Measurements from ENCODE around the gene C19orf73.

C19orf73 gene

DNA sequence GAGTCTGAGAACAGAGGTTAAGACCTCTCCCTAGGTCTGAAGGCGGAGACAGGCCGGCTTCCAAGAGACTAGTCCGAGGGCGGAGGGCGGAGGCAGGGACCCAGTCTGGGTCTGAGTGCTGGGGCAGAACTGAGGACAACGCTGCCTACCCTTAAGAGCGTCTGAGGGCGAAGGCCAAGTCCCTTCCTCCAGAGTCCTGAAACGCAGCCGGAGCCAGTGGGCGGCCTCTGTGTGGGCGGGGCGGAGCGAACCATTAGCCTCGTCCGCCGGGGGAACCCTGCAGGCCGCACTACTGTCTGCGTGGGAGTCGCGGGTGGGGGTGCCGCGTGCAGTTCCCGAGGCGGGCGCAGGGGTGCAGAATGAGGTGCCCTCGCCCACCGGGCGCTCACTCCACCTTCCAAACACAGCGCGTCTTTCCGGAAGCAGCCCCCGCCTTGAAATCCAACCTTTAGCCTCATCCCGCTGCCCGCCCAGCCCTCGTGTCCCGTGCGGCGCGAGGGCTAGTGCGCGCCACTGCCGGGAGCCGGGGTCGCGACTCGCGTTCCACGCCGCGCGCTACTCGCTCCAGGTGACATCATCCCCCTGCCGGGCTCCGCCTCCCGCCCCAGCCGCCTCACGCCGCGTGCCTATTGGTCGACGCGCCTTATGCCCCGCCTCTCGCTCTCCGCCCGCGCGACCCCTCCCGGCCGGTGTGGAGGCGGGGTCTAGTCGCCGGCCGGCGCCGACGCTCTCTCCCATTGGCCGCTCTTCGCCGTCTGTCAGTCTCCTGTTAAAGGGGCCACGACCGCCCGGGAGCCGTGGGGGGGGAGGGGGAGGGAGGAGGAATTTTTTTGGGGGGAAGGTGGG lies at the start of gene C19orf73:
Gene C19orf73 (minus strand): TSS at position 579 of the 846 bp plus-strand sequence. CDS start 121 bp downstream, at position 458.
- DNase-seq, result peak; percentile 96

- no peak for DNase-seq
Measured at GRCh38 chr19:49168421-49168820, 49.5 kb upstream of the C19orf73 start.

- no peak for DNase-seq
Measured at GRCh38 chr19:49167857-49168409, 49.0 kb upstream of the C19orf73 start.

GRCh38 chr19:49165865-49166301 lies 46.9 kb upstream of the C19orf73 start:
- DNase-seq, result no peak

GRCh38 chr19:49165111-49165750 lies 46.3 kb upstream of the C19orf73 start:
- DNase-seq, result no peak

DNA sequence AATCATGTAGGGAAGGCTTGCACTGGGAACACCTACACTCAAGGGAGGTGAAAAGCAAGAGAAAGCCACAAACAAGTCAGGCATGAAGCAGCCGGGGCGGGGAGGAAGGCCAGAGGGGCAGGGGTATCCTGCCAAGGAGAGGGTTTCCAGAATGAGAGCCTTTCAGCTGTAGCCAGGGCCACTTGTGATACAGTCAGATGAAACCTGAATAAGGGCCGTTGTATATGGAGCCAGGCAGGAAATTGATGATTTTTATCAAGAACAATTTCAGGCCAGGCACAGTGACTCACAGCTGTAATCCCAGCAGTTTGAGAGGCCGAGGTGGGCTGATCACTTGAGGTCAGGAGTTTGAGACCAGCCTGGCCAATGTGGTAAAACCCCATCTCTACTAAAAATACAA lies 43.0 kb upstream of the C19orf73 start:
- no peak for DNase-seq

- no peak for DNase-seq
Measured at GRCh38 chr19:49160450-49161189, 41.7 kb upstream of the C19orf73 start.

DNA sequence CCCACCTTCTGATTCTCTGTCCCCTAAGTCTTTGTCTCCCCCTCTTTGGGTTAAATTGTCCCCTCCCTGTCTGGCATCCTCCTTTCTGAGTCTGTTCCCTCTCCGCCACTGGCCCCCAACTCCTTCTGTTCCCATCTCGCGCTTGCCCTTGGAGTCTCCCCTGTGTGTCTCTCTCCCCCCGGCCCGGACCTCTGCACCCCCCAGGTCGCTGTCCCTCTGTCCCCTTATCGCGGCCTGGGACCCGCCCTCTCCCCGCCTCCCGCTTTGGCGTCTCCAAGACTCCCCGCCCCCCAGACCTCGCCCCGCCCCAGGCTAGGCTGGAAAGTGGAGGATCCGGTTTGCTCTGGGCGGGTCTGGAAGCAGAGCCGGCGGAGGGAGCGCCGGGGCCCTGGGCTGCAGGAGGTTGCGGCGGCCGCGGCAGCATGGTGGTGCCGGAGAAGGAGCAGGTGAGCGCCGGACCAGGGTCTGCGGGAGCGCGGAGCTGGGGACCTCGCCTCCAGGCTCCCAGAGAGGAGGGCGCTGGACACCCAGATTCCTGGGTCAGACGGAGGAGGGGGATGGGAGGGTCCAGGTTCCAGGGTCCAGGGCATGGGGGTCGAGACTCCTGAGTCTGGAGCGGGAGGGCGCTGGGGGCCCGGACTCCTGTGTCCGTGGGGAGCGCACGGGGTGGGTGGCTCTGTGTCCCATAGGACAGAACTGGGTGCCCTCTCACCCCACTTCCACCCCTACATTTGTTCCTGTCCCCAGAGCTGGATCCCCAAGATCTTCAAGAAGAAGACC lies 38.7 kb upstream of the C19orf73 start, which contains the start of gene TRPM4:
Gene TRPM4 (plus strand): TSS at position 348 of the 780 bp plus-strand sequence. CDS start 75 bp downstream, at position 423.
- peak; percentile 74 for DNase-seq

- no peak for DNase-seq
Measured at GRCh38 chr19:49155820-49156346, 36.9 kb upstream of the C19orf73 start.

GRCh38 chr19:49155005-49155819 lies 36.3 kb upstream of the C19orf73 start, which contains the start of gene HRC:
HRC (minus strand) TSS chr19:49155396; CDS start chr19:49155237, 159 bp downstream.
- no peak for DNase-seq

DNA sequence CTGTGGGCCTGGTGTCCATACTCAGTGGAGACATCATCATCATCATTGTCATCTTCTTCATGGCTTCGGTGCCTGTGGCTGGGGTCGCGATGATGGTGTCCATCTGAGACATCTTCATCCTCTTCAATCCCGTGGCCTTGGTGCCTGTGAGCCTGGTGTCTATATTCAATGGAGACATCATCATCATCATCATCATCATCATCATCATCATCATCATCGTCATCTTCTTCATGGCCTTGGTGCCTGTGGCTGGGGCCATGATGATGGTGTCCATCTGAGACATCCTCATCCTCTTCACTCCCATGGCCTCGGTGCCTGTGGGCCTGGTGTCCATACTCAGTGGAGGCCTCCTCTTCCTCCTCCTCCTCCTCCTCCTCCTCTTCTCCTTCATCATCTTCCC lies 35.3 kb upstream of the C19orf73 start:
- DNase-seq, result no peak

GRCh38 chr19:49153167-49153809 lies 34.3 kb upstream of the C19orf73 start:
- no peak for DNase-seq

DNA sequence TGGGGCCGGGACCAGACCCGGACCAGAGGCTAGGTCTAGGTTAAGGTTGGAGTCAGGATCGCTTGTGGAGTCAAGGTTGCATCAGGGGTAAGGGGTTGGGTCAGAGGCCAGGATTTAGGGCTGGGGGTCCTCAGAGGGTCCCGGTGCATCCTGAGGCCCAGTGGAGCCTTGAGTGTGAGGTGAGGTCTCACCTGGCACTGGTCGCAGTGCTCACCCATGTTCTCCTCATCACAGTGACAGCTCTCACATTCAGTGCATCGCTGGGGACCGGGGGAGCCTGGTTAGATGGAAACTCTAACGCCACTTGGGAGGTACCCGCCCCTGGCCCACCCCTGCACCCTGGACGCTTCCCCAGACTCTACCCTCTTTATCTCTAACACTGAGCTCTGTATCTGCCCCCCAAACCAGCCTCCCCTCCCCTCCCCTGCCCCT lies 33.2 kb upstream of the C19orf73 start:
- DNase-seq, result no peak

DNA sequence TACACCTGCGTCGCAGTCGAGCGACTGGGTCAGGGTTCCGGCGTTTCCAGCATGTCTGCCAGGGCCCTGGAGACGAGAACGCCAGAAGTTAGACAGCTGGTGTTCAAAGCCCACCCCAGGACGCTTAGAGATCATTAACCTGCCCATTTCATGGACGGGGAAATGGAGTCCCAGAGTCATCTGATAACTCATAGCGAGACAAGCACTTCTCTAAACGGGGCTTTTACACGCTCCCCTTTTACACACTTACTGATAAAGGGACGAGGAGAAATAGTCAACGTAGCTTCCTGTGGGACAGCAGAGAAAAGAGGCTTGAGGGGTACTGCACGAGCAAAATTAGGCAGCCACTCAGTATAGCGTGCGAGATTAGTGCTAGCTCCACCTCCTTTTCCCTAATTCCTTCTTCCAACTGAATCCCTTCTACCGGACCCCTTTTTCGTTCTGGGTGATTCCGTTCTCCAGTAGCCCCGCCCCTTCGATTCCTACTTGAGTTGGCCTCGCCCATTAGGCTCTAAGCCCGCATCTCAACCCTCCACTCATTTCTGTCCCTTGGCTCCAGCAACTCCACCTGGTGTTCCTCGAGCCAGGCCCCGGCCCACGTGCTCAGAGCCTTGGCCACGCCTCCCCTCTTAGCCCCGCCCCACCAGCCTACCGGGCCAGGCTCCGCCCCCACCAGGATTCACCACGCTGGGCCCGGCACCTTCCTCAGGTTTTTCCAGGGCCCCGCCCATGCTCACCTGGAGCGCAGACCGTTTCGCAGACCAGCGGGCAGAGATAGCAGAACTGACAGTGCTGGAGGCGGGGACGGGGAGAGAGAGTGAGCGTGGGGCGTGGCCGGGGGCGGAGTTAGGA lies 32.5 kb upstream of the C19orf73 start:
- peak; percentile 72 for DNase-seq

GRCh38 chr19:49150944-49151243 lies 32.0 kb upstream of the C19orf73 start:
- DNase-seq, result no peak

DNA sequence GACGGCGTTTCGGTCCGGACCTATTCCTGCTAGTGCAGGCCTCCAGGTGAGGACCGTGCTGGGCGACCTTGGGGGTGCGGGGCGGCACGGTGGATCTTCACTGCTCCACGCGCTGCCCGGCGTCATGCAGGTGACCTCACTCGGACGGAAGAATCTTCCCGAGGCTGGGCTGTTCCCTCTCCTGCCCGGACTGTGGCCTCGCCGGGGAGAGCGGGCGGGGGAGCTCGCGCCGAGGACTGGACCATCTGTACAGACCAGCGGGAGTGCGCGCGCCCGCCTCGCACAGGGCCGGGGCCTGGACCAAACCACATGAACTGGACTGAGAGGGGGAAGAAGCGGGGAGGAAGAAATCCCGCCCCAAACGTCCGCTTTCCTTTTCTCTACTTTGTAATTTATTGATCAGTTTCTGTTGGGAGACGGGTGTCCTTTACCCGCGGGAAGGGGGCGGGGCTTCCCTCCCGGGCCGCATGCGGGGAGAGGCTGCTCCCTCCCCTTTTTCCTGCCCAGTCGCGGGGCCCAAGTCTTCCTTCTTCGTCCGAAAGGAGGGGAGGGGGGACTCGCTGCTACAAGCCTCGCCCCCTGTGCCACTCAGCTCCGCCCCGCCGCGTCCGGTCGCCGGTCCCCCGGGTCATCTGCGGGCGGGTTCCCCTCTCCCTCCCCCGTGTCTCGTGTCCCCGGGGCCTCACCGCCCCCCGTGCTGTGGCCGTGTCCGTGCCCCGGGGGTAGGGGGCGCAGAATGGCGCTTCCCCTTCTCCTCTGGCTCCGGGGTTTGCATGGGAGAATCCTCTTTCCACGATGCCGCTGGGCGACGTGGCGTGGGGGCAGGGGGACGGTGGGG lies 31.4 kb upstream of the C19orf73 start:
- DNase-seq, result peak; percentile 70

- no peak for DNase-seq
Measured at GRCh38 chr19:49149652-49150105, 30.7 kb upstream of the C19orf73 start.
